HepG2 (cell line): ENCODE results near the gene GDE1. TPM values are rescaled to one million over a fixed set of nuclear protein-coding genes. Genes with fewer than 3 reads are reported as not detected.
A peak's percentile ranks its signal among the peaks of the same experiment; 100 is the strongest.

Experiments used
- ARID3A ChIP-seq: IDR thresholded peaks from 2 replicates; pipeline ENCODE4 v1.6.1; 2012; ENCODE audit warnings: low read depth, low read length, improper control_type of control experiment
- ATF3 ChIP-seq: sonication (generic); formaldehyde crosslinking; IDR thresholded peaks from 2 replicates; pipeline ENCODE4 v1.4.0; 2020; ENCODE audit warnings: missing genetic modification reagents
- FIP1L1 ChIP-seq: fragments of 200-400 bp; formaldehyde crosslinking; IDR thresholded peaks from 2 replicates; pipeline ENCODE4 v1.6.1; 2018; ENCODE audit warnings: low read depth, mild to moderate bottlenecking, low read length, moderate library complexity, borderline replicate concordance; ENCODE audit not compliant: insufficient read depth
- FOXC1 ChIP-seq: sonication (generic); formaldehyde crosslinking; IDR thresholded peaks from 2 replicates; pipeline ENCODE4 v1.8.0; 2022; ENCODE audit warnings: mild to moderate bottlenecking, missing genetic modification reagents, borderline replicate concordance
- FOXP1 ChIP-seq, 2 experiments: fragments of 450-650 bp in 1 of 2; IDR thresholded peaks; 2 replicates each; pipeline ENCODE4 v1.6.1; 2017 to 2018; ENCODE audit warnings: antibody characterized with exemption in 1 of 2
- FOXP4 ChIP-seq: sonication (generic); formaldehyde crosslinking; IDR thresholded peaks from 2 replicates; pipeline ENCODE4 v1.4.0; 2020; ENCODE audit warnings: missing genetic modification reagents
- HMG20A ChIP-seq: IDR thresholded peaks from 2 replicates; pipeline ENCODE4 v1.6.1; 2016; ENCODE audit warnings: borderline replicate concordance
- HNRNPH1 ChIP-seq: fragments of 200-400 bp; formaldehyde crosslinking; optimal IDR thresholded peaks from 2 replicates; pipeline ENCODE3; 2017; ENCODE audit warnings: mild to moderate bottlenecking, low read depth, low read length
- PRMT3 ChIP-seq: sonication (generic); formaldehyde crosslinking; IDR thresholded peaks from 2 replicates; pipeline ENCODE4 v1.8.1; 2022; ENCODE audit warnings: low read depth, mild to moderate bottlenecking, moderate library complexity, missing genetic modification reagents, borderline replicate concordance
- RXRB ChIP-seq: IDR thresholded peaks from 2 replicates; pipeline ENCODE4 v1.6.1; 2016; ENCODE audit warnings: borderline replicate concordance, missing genetic modification reagents, missing compliant biosample characterization
- SNAPC4 ChIP-seq: sonication (generic); formaldehyde crosslinking; IDR thresholded peaks from 2 replicates; pipeline ENCODE4 v1.4.0; 2020; ENCODE audit warnings: mild to moderate bottlenecking, missing genetic modification reagents
- TEAD3 ChIP-seq: optimal IDR thresholded peaks from 2 replicates; pipeline ENCODE3; 2016; ENCODE audit warnings: borderline replicate concordance
- TIGD3 ChIP-seq: sonication (generic); formaldehyde crosslinking; IDR thresholded peaks from 2 replicates; pipeline ENCODE4 v1.5.1; 2020; ENCODE audit warnings: mild to moderate bottlenecking, missing genetic modification reagents, borderline replicate concordance
- USF2 ChIP-seq, 2 experiments: sonication (generic) in 1 of 2; formaldehyde crosslinking in 1 of 2; IDR thresholded peaks; 2 replicates each; pipeline versions ENCODE4 v1.5.1 to v1.6.1; 2011 to 2020; ENCODE audit warnings: borderline replicate concordance in 1 of 2, low read depth in 1 of 2, low read length in 1 of 2, mild to moderate bottlenecking in 1 of 2, missing genetic modification reagents in 1 of 2, moderate library complexity in 1 of 2
- ZNF282 ChIP-seq: fragments of 450-650 bp; IDR thresholded peaks from 2 replicates; pipeline ENCODE4 v1.6.1; 2018; ENCODE audit not compliant: partially characterized antibody
- ZNF329 ChIP-seq: sonication (generic); formaldehyde crosslinking; IDR thresholded peaks from 2 replicates; pipeline ENCODE4 v1.9.0; 2021; ENCODE audit warnings: low read depth, mild to moderate bottlenecking, missing genetic modification reagents
- polyA plus RNA-seq, 8 experiments: library from polyadenylated mRNA; depleted of rRNA in 3 of 8; stranded (reverse) in 7 of 8; unstranded in 1 of 8; fragments of >200 nt; fragmentation: Illumina TruSeq in 4 of 8; extraction: Trizol in 4 of 8; gene quantifications; 2 replicates each; pipeline versions ENCODE4 v1.2.1 to v1.2.3, GENCODE V29; 2011 to 2016; ENCODE audit warnings: low read depth in 4 of 8, missing spikeins in 1 of 8, mixed read lengths in 1 of 8; ENCODE audit not compliant: insufficient read depth in 1 of 8
- total RNA-seq, 5 experiments: library from RNA; depleted of rRNA; stranded (reverse); fragments of >200 nt; fragmentation: Illumina TruSeq; extraction: Trizol; gene quantifications; 2 replicates each; pipeline ENCODE4 v1.2.3, GENCODE V29; 2016; ENCODE audit warnings: low read depth in 1 of 5

The GDE1 gene
- total and polyA plus RNA-seq, 2 of the 13 experiments (the other 11 are each of a cell fraction or from before 2014, with no cell fraction given) = 35.9 to 59.0 TPM

GRCh38 chr16:19479302-19479721 lies 42.6 kb downstream of the GDE1 start (continued):
- TF ChIP-seq FOXP4 (CRISPR knock-in tag) = peak; percentile 83
- TF ChIP-seq TIGD3 (CRISPR knock-in tag) = no peak
- no peak for TF ChIP-seq ZNF329 (CRISPR knock-in tag)
- TF ChIP-seq ARID3A = no peak
- no peak for TF ChIP-seq HNRNPH1
- 0 out of 2 replicates have a peak, but pooled peaks have one; percentile 26 for TF ChIP-seq HMG20A (CRISPR knock-in tag)
- no peak for TF ChIP-seq FOXP1 (IDR thresholded peaks at IDR 0.05)
- TF ChIP-seq FOXP1 (CRISPR knock-in tag; IDR thresholded peaks at IDR 0.05) = peak; percentile 93
- no peak for TF ChIP-seq FIP1L1
- no peak for TF ChIP-seq ATF3 (CRISPR knock-in tag)
- 0 out of 2 replicates have a peak, but pooled peaks have one; percentile 29 for TF ChIP-seq RXRB (CRISPR knock-in tag)
- no peak for TF ChIP-seq ZNF282
- TF ChIP-seq USF2 (IDR thresholded peaks at IDR 0.05; ENCODE audit: low read depth, low read length) = no peak
- no peak for TF ChIP-seq USF2 (CRISPR knock-in tag; IDR thresholded peaks at IDR 0.05; ENCODE audit: borderline replicate concordance)
- no peak for TF ChIP-seq FOXC1 (CRISPR knock-in tag)
- no peak for TF ChIP-seq PRMT3 (CRISPR knock-in tag)
- peak; percentile 23 for TF ChIP-seq TEAD3 (CRISPR knock-in tag)
- no peak for TF ChIP-seq SNAPC4
